IPS DF 19.7 (cell line): ENCODE data around the gene SSU72.

Experiments used
- DNase-seq: peaks from one replicate; pipeline ENCODE4 v3.0.0-alpha.2; 2013; ENCODE audit warnings: low read depth, low spot score

SSU72 gene

DNA sequence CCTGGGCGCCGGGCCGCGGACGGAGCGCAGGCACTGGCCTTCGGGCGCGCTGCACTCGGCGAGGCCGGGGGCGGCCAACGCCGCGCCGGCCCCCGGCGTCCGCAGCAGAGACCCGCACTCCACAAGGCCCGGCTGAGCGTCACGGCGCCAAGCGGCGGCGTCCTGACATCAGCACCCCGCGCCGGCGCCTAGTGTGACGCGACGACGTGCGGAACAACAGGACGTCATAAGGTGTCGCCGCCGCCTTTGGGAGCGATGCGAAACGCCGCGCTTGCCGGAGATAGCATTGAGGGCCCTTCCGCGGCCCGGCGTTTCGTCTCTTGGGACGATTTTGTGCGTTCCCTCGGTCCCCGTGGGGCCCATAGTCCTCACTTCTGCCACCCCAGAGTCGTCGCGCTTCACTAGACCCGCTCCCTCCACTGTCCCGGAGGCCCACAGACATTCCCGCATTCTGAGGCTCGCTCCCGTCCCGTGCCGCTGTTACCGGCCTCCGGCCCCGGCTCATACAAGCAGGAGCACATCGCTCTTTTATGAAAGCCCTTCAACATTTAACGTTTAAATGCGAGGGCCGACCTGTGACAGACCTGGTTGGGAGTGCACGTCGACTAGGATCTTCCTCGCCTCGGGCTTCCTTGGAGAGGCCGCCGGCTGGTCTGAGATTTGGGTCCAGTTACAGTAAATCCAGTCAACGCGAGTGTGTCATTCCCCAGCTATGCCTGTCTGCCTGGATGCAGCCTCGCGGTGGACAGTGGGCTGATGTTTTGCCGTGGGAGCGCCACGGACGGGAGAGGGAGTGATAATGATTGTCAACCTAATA lies at the start of gene SSU72:
SSU72 (minus strand) TSS at position 143 of the 817 bp plus-strand sequence. CDS start 306 bp downstream, outside the sequence.
- DNase-seq, result no peak

- DNase-seq, result no peak
These were observed 49.2 kb upstream of the SSU72 start for GRCh38 chr1:1623631-1624442.

- DNase-seq, result no peak
These were observed 48.5 kb upstream of the SSU72 start for GRCh38 chr1:1623181-1623630.

- no peak for DNase-seq
These were observed 48.1 kb upstream of the SSU72 start for GRCh38 chr1:1622788-1623094.

DNA sequence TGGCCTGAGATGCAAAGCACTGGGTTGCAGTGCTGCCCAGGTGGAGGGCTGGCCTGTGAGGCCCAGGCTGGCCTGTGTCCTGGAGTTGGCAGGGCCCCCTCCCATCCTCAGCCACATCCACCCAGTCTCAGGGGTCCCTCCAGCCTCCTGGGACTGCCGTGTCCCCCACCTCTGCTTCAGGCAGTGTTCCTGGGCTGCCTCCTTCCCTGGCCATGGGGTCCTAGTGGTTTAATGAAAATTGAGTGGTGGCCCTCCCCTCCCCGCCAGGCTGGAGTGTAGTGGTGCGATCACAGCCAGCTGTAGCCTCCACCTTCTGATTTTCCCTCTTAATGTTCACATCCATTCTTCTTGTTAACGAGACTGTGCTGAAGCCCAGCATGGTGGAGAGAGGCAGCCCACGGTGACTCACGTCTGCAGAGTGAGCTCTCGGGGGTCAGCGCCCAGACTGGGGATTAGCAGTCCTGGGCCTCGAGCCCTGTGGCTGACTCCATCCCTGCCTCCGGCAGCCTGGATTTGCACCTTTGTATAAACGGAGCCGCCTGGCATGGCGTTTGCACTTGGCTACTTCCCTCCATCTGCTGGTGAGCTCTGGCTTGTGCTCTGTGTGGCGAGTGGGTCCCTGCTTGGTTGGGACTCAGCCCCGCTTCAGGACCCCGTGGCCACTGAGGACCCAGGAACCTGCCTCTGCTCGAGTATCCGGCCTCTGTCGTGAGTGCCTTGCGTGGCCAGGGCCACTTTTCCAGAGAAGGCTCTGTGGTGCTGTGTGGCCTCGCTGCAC lies 47.5 kb upstream of the SSU72 start:
- DNase-seq, result no peak

- DNase-seq, result no peak
These were observed 46.7 kb upstream of the SSU72 start for GRCh38 chr1:1621173-1622009.

DNA sequence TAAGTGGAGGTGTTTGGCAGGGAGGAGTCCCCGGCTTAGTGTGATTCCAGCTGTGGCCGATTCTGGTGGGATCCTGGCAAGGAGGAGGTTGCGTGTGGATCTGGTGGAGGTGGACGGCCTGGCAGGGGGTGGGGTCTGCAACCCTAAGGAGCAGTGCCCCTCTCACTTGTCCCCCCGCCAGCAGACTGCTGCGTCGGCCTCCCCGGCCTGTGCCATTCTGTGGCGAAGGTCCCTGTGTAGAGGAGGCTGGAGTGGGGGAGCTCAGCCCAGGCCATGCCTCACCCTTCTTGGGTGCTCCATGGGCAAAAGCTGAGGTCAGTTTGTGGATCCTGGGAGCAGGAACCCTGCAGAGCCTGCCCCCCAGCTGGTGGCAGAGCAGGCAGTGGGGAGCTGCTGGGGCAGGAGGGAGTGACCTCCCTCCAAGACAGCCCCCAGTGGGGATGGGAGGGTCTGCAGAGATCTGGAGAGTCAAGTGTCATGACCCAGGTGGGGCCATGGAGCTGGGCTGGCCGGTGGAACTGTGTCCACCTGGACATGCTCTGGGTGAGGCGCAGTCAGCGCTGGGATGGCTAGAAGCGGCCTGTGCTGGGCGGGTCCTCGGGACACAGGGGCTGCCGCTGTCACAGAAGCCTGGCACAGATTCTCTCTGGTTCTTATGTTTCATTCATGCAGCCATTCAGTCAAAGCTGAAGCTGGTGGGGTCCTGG lies 45.9 kb upstream of the SSU72 start:
- DNase-seq, result no peak

DNA sequence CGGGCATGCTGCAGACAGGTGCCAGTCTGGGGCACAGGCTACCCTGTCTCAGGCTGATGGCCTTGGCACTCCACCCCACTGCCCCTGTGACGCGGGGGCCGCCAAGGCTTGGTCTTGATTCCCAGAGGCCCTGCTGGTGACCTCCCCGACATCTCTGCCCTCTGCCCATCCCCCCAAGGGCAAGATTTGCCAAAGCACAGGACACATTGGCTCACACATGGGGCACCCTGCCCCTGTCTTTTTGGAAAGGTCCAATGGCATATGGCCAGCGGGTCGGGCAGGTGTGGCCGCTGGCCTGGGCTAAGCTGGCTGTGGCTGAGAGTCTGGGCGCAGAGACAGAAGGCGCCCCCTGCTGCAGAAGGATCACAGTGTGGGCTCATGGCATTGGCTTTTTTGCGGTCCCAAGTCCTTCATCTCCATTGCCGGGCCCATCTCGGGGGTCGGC lies 45.3 kb upstream of the SSU72 start:
- no peak for DNase-seq

DNA sequence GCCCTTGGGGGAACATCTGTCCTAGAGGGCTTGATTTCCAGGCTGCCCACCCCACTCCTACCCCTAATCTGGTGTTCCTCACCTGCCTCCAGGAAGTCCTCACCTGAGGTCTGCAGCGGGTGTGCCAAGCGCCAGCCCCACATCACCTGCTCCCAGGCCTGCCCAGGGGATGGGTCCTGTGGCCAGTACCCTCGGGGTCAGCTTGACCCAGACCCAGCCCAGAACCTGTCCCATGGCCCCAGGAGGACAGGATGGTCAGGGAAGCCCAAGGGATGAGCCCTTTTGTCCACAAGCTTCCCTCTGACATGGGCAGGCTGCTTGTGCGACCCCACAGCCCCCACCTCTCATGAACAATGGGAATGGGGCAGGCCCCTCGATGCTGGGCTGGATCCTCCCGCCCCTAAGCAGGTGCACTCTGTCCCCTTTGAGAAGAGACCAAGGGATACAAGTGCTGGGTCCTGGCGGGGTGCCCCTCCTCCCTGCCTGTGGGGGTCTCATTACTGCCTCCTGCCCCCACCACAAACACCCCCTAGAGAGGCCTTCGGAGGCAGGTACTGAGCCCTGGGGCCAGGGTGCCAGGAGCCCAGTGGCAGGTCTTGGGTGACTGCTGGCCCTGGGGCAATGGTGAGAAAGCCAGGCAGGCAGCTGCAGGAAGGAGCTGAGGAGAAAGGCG lies 43.9 kb upstream of the SSU72 start:
- DNase-seq, result no peak

GRCh38 chr1:1617925-1618324 lies 43.3 kb upstream of the SSU72 start:
- no peak for DNase-seq

- DNase-seq, result no peak
These were observed 42.9 kb upstream of the SSU72 start for GRCh38 chr1:1617516-1617915.

- DNase-seq, result no peak
These were observed 42.2 kb upstream of the SSU72 start for GRCh38 chr1:1616838-1617237.

DNA sequence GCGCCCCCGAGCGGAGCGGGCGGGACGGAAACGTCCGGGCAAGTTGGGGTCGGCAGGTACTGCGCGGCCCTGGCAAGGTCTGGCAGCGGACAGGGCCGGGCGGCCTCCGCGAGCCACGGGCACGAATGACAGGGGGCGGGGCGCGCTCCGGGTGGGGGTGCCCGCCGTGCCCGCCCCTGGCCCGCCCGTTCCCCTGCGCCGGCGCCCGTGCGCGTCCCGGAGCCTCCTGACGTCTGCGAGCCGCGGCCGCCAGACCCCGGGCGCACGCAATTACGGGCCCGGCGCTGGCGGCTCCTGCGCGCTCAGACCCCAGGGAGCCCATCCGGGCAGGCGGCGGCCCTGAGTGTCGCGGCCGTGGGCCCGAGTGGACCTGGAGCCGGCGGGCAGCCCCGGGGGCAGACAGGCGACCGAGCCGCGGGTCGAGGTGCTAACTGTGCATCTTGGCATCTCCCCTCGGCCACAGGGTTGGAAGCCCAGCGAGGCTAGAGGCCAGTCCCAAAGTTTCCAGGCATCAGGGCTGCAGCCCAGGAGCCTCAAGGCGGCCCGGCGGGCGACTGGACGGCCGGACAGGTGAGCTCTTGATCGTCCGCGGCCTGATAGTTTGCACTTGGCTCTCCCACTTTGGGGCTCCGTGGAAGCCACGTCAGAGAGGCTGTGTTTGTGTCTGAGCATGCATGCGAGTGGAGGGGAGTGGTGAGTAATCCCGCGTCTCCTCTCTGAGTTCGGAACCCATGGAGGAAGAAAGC lies 41.6 kb upstream of the SSU72 start:
- DNase-seq, result no peak

GRCh38 chr1:1615256-1616044 lies 40.8 kb upstream of the SSU72 start, which contains the start of gene MIB2:
MIB2 (plus strand) TSS chr1:1615500; CDS start chr1:1623453, 7,953 bp downstream.
- peak; percentile 85 for DNase-seq

GRCh38 chr1:1614954-1615255 lies 40.2 kb upstream of the SSU72 start:
- DNase-seq, result no peak

- DNase-seq, result no peak
These were observed 39.7 kb upstream of the SSU72 start for GRCh38 chr1:1614204-1614953.

GRCh38 chr1:1613509-1614082 lies 38.9 kb upstream of the SSU72 start:
- no peak for DNase-seq

DNA sequence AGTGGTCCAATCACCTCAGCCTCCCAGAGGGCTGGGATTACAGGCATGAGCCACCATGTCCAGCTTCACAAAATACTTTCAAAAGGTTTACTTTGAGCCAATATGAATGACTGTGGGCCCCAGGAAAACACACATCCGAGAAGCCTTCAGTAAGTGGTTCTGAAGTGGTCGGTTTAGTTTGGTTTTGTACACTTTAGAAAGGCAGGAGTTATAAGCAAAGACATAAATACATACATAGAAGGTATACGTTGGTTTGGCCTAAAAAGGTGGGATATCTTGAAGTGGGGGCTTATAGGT lies 37.4 kb upstream of the SSU72 start:
- DNase-seq, result no peak
